ENCODE data around the gene HES4.
A peak's percentile ranks its signal among the peaks of the same experiment; 100 is the strongest.

HES4 gene

GRCh38 chr1:965526-966134 lies 34.3 kb downstream of the HES4 start:
- no peak for DNase-seq (ENCODE audit: low read depth)

GRCh38 chr1:964691-965525 lies 35.0 kb downstream of the HES4 start:
- DNase-seq (ENCODE audit: low read depth), result no peak

GRCh38 chr1:963746-964525 lies 36.0 kb downstream of the HES4 start:
- no peak for DNase-seq (ENCODE audit: low read depth)

- no peak for DNase-seq (ENCODE audit: low read depth)
Measured at GRCh38 chr1:963301-963651, 36.6 kb downstream of the HES4 start.

- no peak for DNase-seq (ENCODE audit: low read depth)
Measured at GRCh38 chr1:962381-963300, 37.3 kb downstream of the HES4 start.

- DNase-seq (ENCODE audit: low read depth), result no peak
Measured at GRCh38 chr1:961132-961669, 38.7 kb downstream of the HES4 start.

GRCh38 chr1:960363-961131 lies 39.4 kb downstream of the HES4 start, which contains the start of gene KLHL17:
TSS of gene KLHL17 (plus strand) at chr1:960584. CDS start at chr1:960694, 110 bp downstream.
- DNase-seq (ENCODE audit: low read depth), result peak; percentile 68

- no peak for DNase-seq (ENCODE audit: low read depth)
Measured at GRCh38 chr1:959731-960362, 40.0 kb downstream of the HES4 start.

- DNase-seq (ENCODE audit: low read depth), result peak; percentile 100
Measured at GRCh38 chr1:958823-959730, 40.8 kb downstream of the HES4 start, which contains the start of gene NOC2L. TSS of gene NOC2L (minus strand) at chr1:959256. CDS start at chr1:959240, 16 bp downstream.

GRCh38 chr1:956636-957035 lies 43.3 kb downstream of the HES4 start:
- no peak for DNase-seq (ENCODE audit: low read depth)

GRCh38 chr1:955474-955873 lies 44.4 kb downstream of the HES4 start:
- no peak for DNase-seq (ENCODE audit: low read depth)

GRCh38 chr1:954927-955326 lies 45.0 kb downstream of the HES4 start:
- DNase-seq (ENCODE audit: low read depth), result no peak

GRCh38 chr1:953524-954320 lies 46.2 kb downstream of the HES4 start:
- DNase-seq (ENCODE audit: low read depth), result no peak

- DNase-seq (ENCODE audit: low read depth), result no peak
Measured at GRCh38 chr1:952603-953002, 47.3 kb downstream of the HES4 start.

GRCh38 chr1:952201-952600 lies 47.7 kb downstream of the HES4 start:
- DNase-seq (ENCODE audit: low read depth), result no peak

GRCh38 chr1:951364-951763 lies 48.5 kb downstream of the HES4 start:
- DNase-seq (ENCODE audit: low read depth), result no peak

- no peak for DNase-seq (ENCODE audit: low read depth)
Measured at GRCh38 chr1:950881-951280, 49.0 kb downstream of the HES4 start.

GRCh38 chr1:950268-950667 lies 49.6 kb downstream of the HES4 start:
- DNase-seq (ENCODE audit: low read depth), result no peak
